ENCODE data around the gene CLNK. TPM values are rescaled to one million over a fixed set of nuclear protein-coding genes. Genes with fewer than 3 reads are reported as not detected.

Gene CLNK
- polyA plus RNA-seq, 1 of the 3 experiments (the other 2 are of a cell fraction), result not detected

- Histone ChIP-seq H3K27ac (ENCODE audit: low read depth in 2 of 2, low read length in 1 of 2) (no peak overlapping the region), H3F3A (replicated peaks; ENCODE audit: insufficient read depth) (no peaks in the 10 kb centered on the region), H3K9ac (no peak overlapping the region), H3K4me3 (ENCODE audit: low read depth in 2 of 2, low read length in 1 of 2) (no peak overlapping the region), H2AFZ (ENCODE audit: low read depth) (no peak overlapping the region), H3K9me3 (no peaks in the 10 kb centered on the region), H3K36me3 (replicated peaks in 1 of 2; ENCODE audit: control insufficient read depth in 1 of 2, insufficient read depth in 2 of 2, low read length in 1 of 2) (no peaks in the 10 kb centered on the region), H3K9me2 (no peaks in the 10 kb centered on the region), H3K4me1 (ENCODE audit: control insufficient read depth in 1 of 2, insufficient read depth in 2 of 2, low read depth in 1 of 2, low read length in 1 of 2) (no peaks in the 10 kb centered on the region), H3K27me3 (ENCODE audit: insufficient read depth) (no peaks in the 10 kb centered on the region), H3K79me2 (ENCODE audit: insufficient read depth) (no peaks in the 10 kb centered on the region), H3K4me2 (no peak overlapping the region), H4K20me1 (ENCODE audit: insufficient read depth) (no peaks in the 10 kb centered on the region)
- DNase-seq, result no peak
- POLR2A ChIA-PET, result no interaction called here
- TF ChIP-seq ZBTB33 (IDR thresholded peaks at IDR 0.05; ENCODE audit: borderline replicate concordance, low read depth), result no peak
- no peak for TF ChIP-seq FOXJ3 (CRISPR knock-in tag; IDR thresholded peaks at IDR 0.05)
- no peak for TF ChIP-seq ELF1 (IDR thresholded peaks at IDR 0.05)
- no peak for TF ChIP-seq TAF1 (IDR thresholded peaks at IDR 0.05; ENCODE audit: borderline replicate concordance, low read depth, low read length)
- no peak for TF ChIP-seq GATA2 (CRISPR knock-in tag; IDR thresholded peaks at IDR 0.05)
- no peak for TF ChIP-seq JUND (IDR thresholded peaks at IDR 0.05)
- TF ChIP-seq MXI1 (IDR thresholded peaks at IDR 0.05; ENCODE audit: low read depth, low read length), result no peak
- TF ChIP-seq FOSL2 (IDR thresholded peaks at IDR 0.05; ENCODE audit: borderline replicate concordance, low read depth), result no peak
- no peak for TF ChIP-seq CTCF (IDR thresholded peaks at IDR 0.05)
- no peak for TF ChIP-seq USF1 (IDR thresholded peaks at IDR 0.05; ENCODE audit: borderline replicate concordance, low read depth)
- no peak for TF ChIP-seq TCF12 (IDR thresholded peaks at IDR 0.05)
- no peak for TF ChIP-seq RXRA (IDR thresholded peaks at IDR 0.05; ENCODE audit: borderline replicate concordance, low read depth)
- TF ChIP-seq RFX5 (IDR thresholded peaks at IDR 0.05; ENCODE audit: low read length), result no peak
- no peak for TF ChIP-seq SMC3 (IDR thresholded peaks at IDR 0.05; ENCODE audit: low read depth, low read length)
- no peak for TF ChIP-seq USF2 (IDR thresholded peaks at IDR 0.05; ENCODE audit: borderline replicate concordance, low read depth, low read length)
- TF ChIP-seq EP300 (IDR thresholded peaks at IDR 0.05; ENCODE audit: borderline replicate concordance in 1 of 2, low read depth in 1 of 2, low read length in 1 of 2), result no peak
- CTCF ChIA-PET, result no interaction called here
These were observed 19.9 kb upstream of the CLNK start for GRCh38 chr4:10704430-10704810.
